Liver (tissue), 3 donors: ENCODE measurements around the gene CCND3.

Experiments
- EGR1 ChIP-seq, 2 donors: IDR thresholded peaks; 2 replicates each; pipeline ENCODE4 v1.6.1; 2016 to 2018; ENCODE audit warnings: antibody characterized with exemption in 2 of 2, low read depth in 2 of 2
- GABPA ChIP-seq, 2 donors: IDR thresholded peaks in 1 of 2; conservative IDR thresholded peaks in 1 of 2; 2 replicates each; pipeline ENCODE4 v1.6.1; 2016; ENCODE audit warnings: antibody characterized with exemption in 2 of 2, mild to moderate bottlenecking in 1 of 2, moderate library complexity in 1 of 2
- JUND ChIP-seq, 2 donors: IDR thresholded peaks; 2 replicates each; pipeline ENCODE4 v1.6.1; 2016; ENCODE audit warnings: antibody characterized with exemption in 2 of 2
- TAF1 ChIP-seq: conservative IDR thresholded peaks from 2 replicates; pipeline ENCODE4 v1.6.1; 2016; ENCODE audit warnings: antibody characterized with exemption, mild to moderate bottlenecking
- TF ChIP-seq, protein P1 (sequence below): fragments of 150-350 bp; IDR thresholded peaks from 2 replicates; pipeline ENCODE4 v1.5.1; 2017; ENCODE audit warnings: improper control_type of control experiment, low read depth, low read length; ENCODE audit not compliant: missing input control
- TF ChIP-seq, protein P2 (sequence below): IDR thresholded peaks from 2 replicates; pipeline ENCODE4 v1.6.1; 2016; ENCODE audit warnings: antibody characterized with exemption, mild to moderate bottlenecking
- donor health status: healthy.
- donor health status: healthy.

DNA sequence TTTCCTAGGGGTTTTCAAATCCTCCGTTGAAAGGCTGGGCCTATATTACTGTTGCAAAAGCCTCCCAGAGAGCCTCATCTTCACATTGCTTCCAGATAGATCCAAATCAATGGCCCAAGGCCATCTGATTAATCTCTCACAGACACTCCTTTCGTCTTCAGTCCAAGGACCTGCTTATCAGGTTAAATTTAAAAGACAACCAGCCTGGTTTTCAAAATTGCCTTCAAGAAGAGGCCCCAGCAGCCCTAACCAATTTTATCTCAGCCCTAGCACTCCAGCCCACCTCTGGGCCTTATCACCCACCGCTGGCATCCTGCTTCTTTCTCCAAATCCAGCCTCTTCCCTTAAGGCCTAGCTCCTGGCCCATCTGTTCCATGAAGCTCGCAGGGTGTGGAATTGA is 15.5 kb upstream of the CCND3 start:
- TF ChIP-seq, protein P1, sequence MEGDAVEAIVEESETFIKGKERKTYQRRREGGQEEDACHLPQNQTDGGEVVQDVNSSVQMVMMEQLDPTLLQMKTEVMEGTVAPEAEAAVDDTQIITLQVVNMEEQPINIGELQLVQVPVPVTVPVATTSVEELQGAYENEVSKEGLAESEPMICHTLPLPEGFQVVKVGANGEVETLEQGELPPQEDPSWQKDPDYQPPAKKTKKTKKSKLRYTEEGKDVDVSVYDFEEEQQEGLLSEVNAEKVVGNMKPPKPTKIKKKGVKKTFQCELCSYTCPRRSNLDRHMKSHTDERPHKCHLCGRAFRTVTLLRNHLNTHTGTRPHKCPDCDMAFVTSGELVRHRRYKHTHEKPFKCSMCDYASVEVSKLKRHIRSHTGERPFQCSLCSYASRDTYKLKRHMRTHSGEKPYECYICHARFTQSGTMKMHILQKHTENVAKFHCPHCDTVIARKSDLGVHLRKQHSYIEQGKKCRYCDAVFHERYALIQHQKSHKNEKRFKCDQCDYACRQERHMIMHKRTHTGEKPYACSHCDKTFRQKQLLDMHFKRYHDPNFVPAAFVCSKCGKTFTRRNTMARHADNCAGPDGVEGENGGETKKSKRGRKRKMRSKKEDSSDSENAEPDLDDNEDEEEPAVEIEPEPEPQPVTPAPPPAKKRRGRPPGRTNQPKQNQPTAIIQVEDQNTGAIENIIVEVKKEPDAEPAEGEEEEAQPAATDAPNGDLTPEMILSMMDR, result no peak
- TF ChIP-seq, protein P2, sequence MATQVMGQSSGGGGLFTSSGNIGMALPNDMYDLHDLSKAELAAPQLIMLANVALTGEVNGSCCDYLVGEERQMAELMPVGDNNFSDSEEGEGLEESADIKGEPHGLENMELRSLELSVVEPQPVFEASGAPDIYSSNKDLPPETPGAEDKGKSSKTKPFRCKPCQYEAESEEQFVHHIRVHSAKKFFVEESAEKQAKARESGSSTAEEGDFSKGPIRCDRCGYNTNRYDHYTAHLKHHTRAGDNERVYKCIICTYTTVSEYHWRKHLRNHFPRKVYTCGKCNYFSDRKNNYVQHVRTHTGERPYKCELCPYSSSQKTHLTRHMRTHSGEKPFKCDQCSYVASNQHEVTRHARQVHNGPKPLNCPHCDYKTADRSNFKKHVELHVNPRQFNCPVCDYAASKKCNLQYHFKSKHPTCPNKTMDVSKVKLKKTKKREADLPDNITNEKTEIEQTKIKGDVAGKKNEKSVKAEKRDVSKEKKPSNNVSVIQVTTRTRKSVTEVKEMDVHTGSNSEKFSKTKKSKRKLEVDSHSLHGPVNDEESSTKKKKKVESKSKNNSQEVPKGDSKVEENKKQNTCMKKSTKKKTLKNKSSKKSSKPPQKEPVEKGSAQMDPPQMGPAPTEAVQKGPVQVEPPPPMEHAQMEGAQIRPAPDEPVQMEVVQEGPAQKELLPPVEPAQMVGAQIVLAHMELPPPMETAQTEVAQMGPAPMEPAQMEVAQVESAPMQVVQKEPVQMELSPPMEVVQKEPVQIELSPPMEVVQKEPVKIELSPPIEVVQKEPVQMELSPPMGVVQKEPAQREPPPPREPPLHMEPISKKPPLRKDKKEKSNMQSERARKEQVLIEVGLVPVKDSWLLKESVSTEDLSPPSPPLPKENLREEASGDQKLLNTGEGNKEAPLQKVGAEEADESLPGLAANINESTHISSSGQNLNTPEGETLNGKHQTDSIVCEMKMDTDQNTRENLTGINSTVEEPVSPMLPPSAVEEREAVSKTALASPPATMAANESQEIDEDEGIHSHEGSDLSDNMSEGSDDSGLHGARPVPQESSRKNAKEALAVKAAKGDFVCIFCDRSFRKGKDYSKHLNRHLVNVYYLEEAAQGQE, result no peak
- TF ChIP-seq GABPA (IDR thresholded peaks at IDR 0.05 in 1 of 2, conservative IDR thresholded peaks at IDR 0.05 in 1 of 2) (no peak), JUND (IDR thresholded peaks at IDR 0.05) (no peak), TAF1 (no peak), EGR1 (IDR thresholded peaks at IDR 0.05; ENCODE audit: low read depth in 2 of 2) (no peak)
